Measurements from ENCODE around the gene ATP6V0A1. TPM values are rescaled to one million over a fixed set of nuclear protein-coding genes. Genes with fewer than 3 reads are reported as not detected.

Gene ATP6V0A1
- total RNA-seq, 1 experiment from 2014 or later = 0.07 TPM

GRCh38 chr17:42457107-42457792 lies 1.4 kb upstream of the ATP6V0A1 start:
- H3K9me3 ChIP-seq (ENCODE audit: low read length) = no peaks in the 10 kb centered on the region
- ChIA-PET POLR2A (ENCODE audit: unreplicated experiment) (no interaction called here), CTCF (no interaction called here)
- TF ChIP-seq CTCF (conservative IDR thresholded peaks at IDR 0.05; ENCODE audit: low read depth, low read length) = no peak
- no peak for TF ChIP-seq EZH2phosphoT487 (IDR thresholded peaks at IDR 0.05; ENCODE audit: borderline replicate concordance, low read length)
- no peaks in the 10 kb centered on the region for H3K9me2 ChIP-seq (replicated peaks; ENCODE audit: low read length)
- H3K27me3 ChIP-seq (ENCODE audit: low read length) = no peaks in the 10 kb centered on the region
- ATAC-seq (no peak), DNase-seq (no peak)
- H3F3A ChIP-seq (ENCODE audit: low read length, unreplicated experiment) = no peaks in the 10 kb centered on the region
- H3K36me3 ChIP-seq (ENCODE audit: low read depth, low read length) = no peaks in the 10 kb centered on the region
- no peak overlapping the region for H3K9ac ChIP-seq (ENCODE audit: low read length)
- H2AFZ ChIP-seq (ENCODE audit: low read length) = no peak overlapping the region
- no peaks in the 10 kb centered on the region for H3K79me2 ChIP-seq (ENCODE audit: low read length)
- H3K27ac ChIP-seq (ENCODE audit: low read length) = no peak overlapping the region
- no TSS peak for BruUV-seq (replicated peaks)
- H3K4me2 ChIP-seq (ENCODE audit: low read length) = no peak overlapping the region
- H3K4me3 ChIP-seq (ENCODE audit: low read length) = no peak overlapping the region
- no peaks in the 10 kb centered on the region for H4K20me1 ChIP-seq (ENCODE audit: low read length)
- intact Hi-C loops (cut with micrococcal nuclease) = no loop called here
- no peaks in the 10 kb centered on the region for H3K4me1 ChIP-seq (ENCODE audit: insufficient read depth, low read length)

GRCh38 chr17:42459256-42459800 lies 650 bp downstream of the ATP6V0A1 start:
- POLR2A ChIA-PET (ENCODE audit: unreplicated experiment) = no interaction called here
- no peak for ATAC-seq
- Histone ChIP-seq H3K9me2 (replicated peaks; ENCODE audit: low read length) (no peaks in the 10 kb centered on the region), H3K4me1 (ENCODE audit: insufficient read depth, low read length) (no peaks in the 10 kb centered on the region), H3K4me2 (ENCODE audit: low read length) (no peak overlapping the region), H3K79me2 (ENCODE audit: low read length) (no peaks in the 10 kb centered on the region), H2AFZ (ENCODE audit: low read length) (no peak overlapping the region), H3F3A (ENCODE audit: low read length, unreplicated experiment) (no peaks in the 10 kb centered on the region), H3K4me3 (ENCODE audit: low read length) (no peak overlapping the region), H3K27me3 (ENCODE audit: low read length) (no peaks in the 10 kb centered on the region), H3K27ac (ENCODE audit: low read length) (no peak overlapping the region), H4K20me1 (ENCODE audit: low read length) (no peaks in the 10 kb centered on the region), H3K36me3 (ENCODE audit: low read depth, low read length) (no peaks in the 10 kb centered on the region), H3K9me3 (ENCODE audit: low read length) (no peaks in the 10 kb centered on the region), H3K9ac (ENCODE audit: low read length) (no peak overlapping the region)
- DNase-seq = no peak
- CTCF ChIA-PET = no interaction called here
- no TSS peak for BruUV-seq (replicated peaks)
- no peak for TF ChIP-seq CTCF (conservative IDR thresholded peaks at IDR 0.05; ENCODE audit: low read depth, low read length)
- TF ChIP-seq EZH2 (IDR thresholded peaks at IDR 0.05; ENCODE audit: low read length, unreplicated experiment) = no peak
- TF ChIP-seq EZH2phosphoT487 (IDR thresholded peaks at IDR 0.05; ENCODE audit: borderline replicate concordance, low read length) = no peak
- intact Hi-C loops (cut with micrococcal nuclease) = no loop called here

GRCh38 chr17:42459801-42460281 lies 1.2 kb downstream of the ATP6V0A1 start:
- DNase-seq (no peak), ATAC-seq (no peak)
- Histone ChIP-seq H3K4me1 (ENCODE audit: insufficient read depth, low read length) (no peaks in the 10 kb centered on the region), H3K9me2 (replicated peaks; ENCODE audit: low read length) (no peaks in the 10 kb centered on the region), H3K9me3 (ENCODE audit: low read length) (no peaks in the 10 kb centered on the region), H3K9ac (ENCODE audit: low read length) (no peak overlapping the region), H3K27ac (ENCODE audit: low read length) (no peak overlapping the region), H3K4me3 (ENCODE audit: low read length) (no peak overlapping the region), H3K4me2 (ENCODE audit: low read length) (no peak overlapping the region), H4K20me1 (ENCODE audit: low read length) (no peaks in the 10 kb centered on the region), H3F3A (ENCODE audit: low read length, unreplicated experiment) (no peaks in the 10 kb centered on the region), H3K79me2 (ENCODE audit: low read length) (no peaks in the 10 kb centered on the region), H3K36me3 (ENCODE audit: low read depth, low read length) (no peaks in the 10 kb centered on the region), H3K27me3 (ENCODE audit: low read length) (no peaks in the 10 kb centered on the region), H2AFZ (ENCODE audit: low read length) (no peak overlapping the region)
- ChIA-PET CTCF (no interaction called here), POLR2A (ENCODE audit: unreplicated experiment) (no interaction called here)
- intact Hi-C loops (cut with micrococcal nuclease) = no loop called here
- TF ChIP-seq EZH2 (IDR thresholded peaks at IDR 0.05; ENCODE audit: low read length, unreplicated experiment) (no peak), CTCF (conservative IDR thresholded peaks at IDR 0.05; ENCODE audit: low read depth, low read length) (no peak), EZH2phosphoT487 (IDR thresholded peaks at IDR 0.05; ENCODE audit: borderline replicate concordance, low read length) (no peak)
- BruUV-seq (replicated peaks) = no TSS peak

Measured in PC-3 (cell line).